Stimulated activated naive CD8-positive, alpha-beta T cell treated with anti-CD3 and anti-CD28 coated beads, Interleukin-15, Interleukin-2, amounts not matched to agents 100 ng/mL and 50 ng/mL, for 24 hours (primary cell): ENCODE measurements around the gene ODAD2.

Source experiments
- H3K27ac Mint-ChIP-seq: one replicate; pipeline ENCODE4 v1.8.0; 2021; ENCODE audit warnings: mild to moderate bottlenecking, mixed read lengths
- H3K27me3 Mint-ChIP-seq: one replicate; pipeline ENCODE4 v1.8.0; 2021; ENCODE audit warnings: mixed read lengths
- H3K36me3 Mint-ChIP-seq: one replicate; pipeline ENCODE4 v1.8.0; 2021; ENCODE audit warnings: low read depth, mixed read lengths
- H3K4me1 Mint-ChIP-seq: one replicate; pipeline ENCODE4 v1.8.0; 2021; ENCODE audit warnings: low read depth, mixed read lengths
- H3K4me3 Mint-ChIP-seq: one replicate; pipeline ENCODE4 v1.8.0; 2021; ENCODE audit warnings: mild to moderate bottlenecking, mixed read lengths
- H3K9me3 Mint-ChIP-seq: one replicate; pipeline ENCODE4 v1.8.0; 2021; ENCODE audit warnings: mixed read lengths

ODAD2 gene

GRCh38 chr10:27998954-27999275, at the start of gene ODAD2:
Gene ODAD2 (minus strand): TSS chr10:27999079. CDS start chr10:27995142, 3,937 bp downstream.
- H3K27me3 Mint-ChIP-seq, result peaks cover 49% of the 10 kb centered on the region

GRCh38 chr10:28047061-28047460, 48.2 kb upstream of the ODAD2 start:
- Mint-ChIP-seq H3K27me3 (no peaks in the 10 kb centered on the region), H3K27ac (no peak overlapping the region), H3K4me1 (no peaks in the 10 kb centered on the region), H3K4me3 (no peak overlapping the region), H3K9me3 (peaks cover 3% of the 10 kb centered on the region), H3K36me3 (no peaks in the 10 kb centered on the region)

More at GRCh38 chr10:27998954-27999275, at the start of gene ODAD2:
- peaks cover 17% of the 10 kb centered on the region for H3K4me1 Mint-ChIP-seq
- no peaks in the 10 kb centered on the region for H3K9me3 Mint-ChIP-seq
- H3K27ac Mint-ChIP-seq, result peak within 1 kb of the TSS; percentile 23
- H3K36me3 Mint-ChIP-seq, result no peaks in the 10 kb centered on the region
- peak within 1 kb of the TSS; percentile 85 for H3K4me3 Mint-ChIP-seq

GRCh38 chr10:28046579-28046978, 47.7 kb upstream of the ODAD2 start:
- Mint-ChIP-seq H3K27me3 (no peaks in the 10 kb centered on the region), H3K36me3 (no peaks in the 10 kb centered on the region), H3K9me3 (peaks cover 3% of the 10 kb centered on the region), H3K4me3 (no peak overlapping the region), H3K4me1 (no peaks in the 10 kb centered on the region), H3K27ac (no peak overlapping the region)

GRCh38 chr10:28043941-28044340, 45.1 kb upstream of the ODAD2 start:
- no peak overlapping the region for H3K4me3 Mint-ChIP-seq
- H3K27me3 Mint-ChIP-seq, result no peaks in the 10 kb centered on the region
- no peaks in the 10 kb centered on the region for H3K4me1 Mint-ChIP-seq
- no peak overlapping the region for H3K27ac Mint-ChIP-seq
- H3K9me3 Mint-ChIP-seq, result peaks cover 3% of the 10 kb centered on the region
- H3K36me3 Mint-ChIP-seq, result no peaks in the 10 kb centered on the region

- Mint-ChIP-seq H3K9me3 (no peaks in the 10 kb centered on the region), H3K36me3 (no peaks in the 10 kb centered on the region), H3K27me3 (peaks cover 16% of the 10 kb centered on the region), H3K4me3 (no peak overlapping the region), H3K27ac (no peak overlapping the region), H3K4me1 (no peaks in the 10 kb centered on the region)
Observed at GRCh38 chr10:28036587-28036986, 37.7 kb upstream of the ODAD2 start.

- Mint-ChIP-seq H3K27ac (no peak overlapping the region), H3K4me3 (no peak overlapping the region), H3K27me3 (peaks cover 29% of the 10 kb centered on the region), H3K9me3 (no peaks in the 10 kb centered on the region), H3K4me1 (no peaks in the 10 kb centered on the region), H3K36me3 (no peaks in the 10 kb centered on the region)
Observed at GRCh38 chr10:28020993-28021982, 22.4 kb upstream of the ODAD2 start.

GRCh38 chr10:28020080-28020860, 21.4 kb upstream of the ODAD2 start:
- H3K9me3 Mint-ChIP-seq, result no peaks in the 10 kb centered on the region
- H3K4me3 Mint-ChIP-seq, result no peak overlapping the region
- H3K27ac Mint-ChIP-seq, result no peak overlapping the region
- H3K36me3 Mint-ChIP-seq, result no peaks in the 10 kb centered on the region
- no peaks in the 10 kb centered on the region for H3K4me1 Mint-ChIP-seq
- peaks cover 33% of the 10 kb centered on the region for H3K27me3 Mint-ChIP-seq

- Mint-ChIP-seq H3K36me3 (no peaks in the 10 kb centered on the region), H3K9me3 (no peaks in the 10 kb centered on the region), H3K4me3 (no peak overlapping the region), H3K27me3 (peaks cover 46% of the 10 kb centered on the region), H3K4me1 (peaks cover 9% of the 10 kb centered on the region), H3K27ac (no peak overlapping the region)
Observed at GRCh38 chr10:28014651-28015050, 15.8 kb upstream of the ODAD2 start.

GRCh38 chr10:28012990-28013515, 14.2 kb upstream of the ODAD2 start:
- Mint-ChIP-seq H3K4me3 (no peak overlapping the region), H3K4me1 (peaks cover 9% of the 10 kb centered on the region), H3K36me3 (no peaks in the 10 kb centered on the region), H3K9me3 (no peaks in the 10 kb centered on the region), H3K27me3 (peaks cover 56% of the 10 kb centered on the region), H3K27ac (no peak overlapping the region)

- Mint-ChIP-seq H3K36me3 (no peaks in the 10 kb centered on the region), H3K27ac (no peak overlapping the region), H3K27me3 (peaks cover 44% of the 10 kb centered on the region), H3K4me1 (peaks cover 9% of the 10 kb centered on the region), H3K4me3 (no peak overlapping the region), H3K9me3 (no peaks in the 10 kb centered on the region)
Observed at GRCh38 chr10:28010821-28011220, 11.9 kb upstream of the ODAD2 start.

- Mint-ChIP-seq H3K27me3 (peaks cover 47% of the 10 kb centered on the region), H3K36me3 (no peaks in the 10 kb centered on the region), H3K27ac (no peak overlapping the region), H3K9me3 (no peaks in the 10 kb centered on the region), H3K4me3 (no peak overlapping the region), H3K4me1 (no peaks in the 10 kb centered on the region)
Observed at GRCh38 chr10:28008054-28008453, 9.2 kb upstream of the ODAD2 start.

- Mint-ChIP-seq H3K27me3 (peaks cover 43% of the 10 kb centered on the region), H3K36me3 (no peaks in the 10 kb centered on the region), H3K27ac (no peak overlapping the region), H3K4me1 (peaks cover 17% of the 10 kb centered on the region), H3K9me3 (no peaks in the 10 kb centered on the region), H3K4me3 (no peak overlapping the region)
Observed at GRCh38 chr10:28001353-28001752, 2.5 kb upstream of the ODAD2 start.

- Mint-ChIP-seq H3K27me3 (peaks cover 49% of the 10 kb centered on the region), H3K36me3 (no peaks in the 10 kb centered on the region), H3K9me3 (no peaks in the 10 kb centered on the region), H3K4me3 (peak overlapping the region; percentile 85), H3K27ac (no peak overlapping the region), H3K4me1 (peaks cover 17% of the 10 kb centered on the region)
Observed at GRCh38 chr10:27998178-27998953, 513 bp downstream of the ODAD2 start.

- no peak overlapping the region for H3K27ac Mint-ChIP-seq
Observed at GRCh38 chr10:27997865-27998177, 1.1 kb downstream of the ODAD2 start.

More at GRCh38 chr10:27997865-27998177, 1.1 kb downstream of the ODAD2 start:
- Mint-ChIP-seq H3K36me3 (no peaks in the 10 kb centered on the region), H3K27me3 (peaks cover 49% of the 10 kb centered on the region), H3K4me1 (peaks cover 17% of the 10 kb centered on the region), H3K9me3 (no peaks in the 10 kb centered on the region), H3K4me3 (peak overlapping the region; percentile 85)
